ENCODE measurements around the gene CFAP97.
"Not testable (repeated sequence)": the region's sequence is repeated elsewhere in the genome, so short reads cannot be mapped to it uniquely, and the experiment has no call there.

Gene CFAP97

GRCh38 chr4:185138161-185138560, 65.6 kb downstream of the CFAP97 start:
- no peak for ATAC-seq

- ATAC-seq = no peak
Observed at GRCh38 chr4:185137233-185137925, 66.4 kb downstream of the CFAP97 start.

GRCh38 chr4:185134307-185134869, 69.4 kb downstream of the CFAP97 start:
- peak; percentile 45 to 51 for ATAC-seq

- peak; percentile 55 to 63 for ATAC-seq
Observed at GRCh38 chr4:185128272-185129119, 75.3 kb downstream of the CFAP97 start.

- ATAC-seq = peak; percentile 14 to 22
Observed at GRCh38 chr4:185127021-185127925, 76.5 kb downstream of the CFAP97 start.

GRCh38 chr4:185124006-185124405, 79.8 kb downstream of the CFAP97 start:
- ATAC-seq = no peak

- ATAC-seq = no peak
Observed at GRCh38 chr4:185122681-185123345, 81.0 kb downstream of the CFAP97 start.

GRCh38 chr4:185120631-185120946, 83.2 kb downstream of the CFAP97 start:
- no peak for ATAC-seq

- no peak for ATAC-seq
Observed at GRCh38 chr4:185119927-185120630, 83.7 kb downstream of the CFAP97 start.

GRCh38 chr4:185119467-185119866, 84.3 kb downstream of the CFAP97 start:
- ATAC-seq = not testable (repeated sequence)

- ATAC-seq = no peak
Observed at GRCh38 chr4:185118876-185119275, 84.9 kb downstream of the CFAP97 start.

GRCh38 chr4:185117300-185117934, 86.4 kb downstream of the CFAP97 start:
- no peak for ATAC-seq

- ATAC-seq = peak in 1 of 2 donors; percentile 24
Observed at GRCh38 chr4:185115827-185116232, 88.0 kb downstream of the CFAP97 start.

- ATAC-seq = no peak
Observed at GRCh38 chr4:185113340-185113739, 90.5 kb downstream of the CFAP97 start.

- ATAC-seq = no peak
Observed at GRCh38 chr4:185112104-185112503, 91.7 kb downstream of the CFAP97 start.

- no peak for ATAC-seq
Observed at GRCh38 chr4:185110375-185110823, 93.4 kb downstream of the CFAP97 start.

GRCh38 chr4:185109736-185110135, 94.1 kb downstream of the CFAP97 start:
- ATAC-seq = no peak
